ENCODE measurements around the gene USP21. TPM values are rescaled to one million over a fixed set of nuclear protein-coding genes. Genes with fewer than 3 reads are reported as not detected.

Gene USP21
- total and polyA plus RNA-seq, 4 experiments from 2014 or later: 15.5 to 63.6 (median 46.3) TPM

DNA sequence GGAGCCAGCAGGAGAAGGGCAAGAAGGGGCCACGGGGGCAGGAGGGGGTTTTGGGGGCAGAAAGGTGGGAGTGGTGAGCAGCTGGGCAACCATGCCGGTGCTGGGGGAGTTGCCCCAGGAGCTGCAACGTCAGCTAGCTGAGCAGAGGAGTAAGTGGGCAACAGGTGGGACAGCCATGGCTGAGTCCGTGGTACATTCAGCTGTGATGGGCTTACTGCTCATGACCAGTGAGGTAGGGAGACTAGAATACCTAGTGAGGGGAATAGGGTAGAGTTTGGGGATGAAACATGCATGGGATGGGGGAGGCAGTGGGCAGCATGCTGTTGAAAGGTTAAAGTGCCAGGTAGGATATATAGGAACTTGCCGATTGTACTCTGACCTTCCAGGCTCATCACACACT, 2.4 kb downstream of the USP21 start:
- peak overlapping the region in 6 of 8 donors; percentile 6 to 95 (median 37) for H3K4me3 Mint-ChIP-seq

DNA sequence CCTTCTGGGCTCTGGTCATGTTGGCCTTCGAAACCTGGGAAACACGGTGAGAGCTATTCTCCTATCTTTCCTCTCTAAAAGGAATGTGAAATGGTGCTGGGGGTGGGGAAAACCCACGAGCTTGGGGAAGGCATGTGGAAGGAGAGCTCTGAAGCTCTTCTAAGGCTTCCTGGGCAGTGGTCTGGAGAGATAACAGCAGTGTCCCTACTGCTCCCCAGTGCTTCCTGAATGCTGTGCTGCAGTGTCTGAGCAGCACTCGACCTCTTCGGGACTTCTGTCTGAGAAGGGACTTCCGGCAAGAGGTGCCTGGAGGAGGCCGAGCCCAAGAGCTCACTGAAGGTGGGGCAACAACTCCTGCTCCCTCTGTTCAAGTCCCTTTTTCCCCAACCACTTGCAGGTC, 2.8 kb downstream of the USP21 start:
- ChIA-PET POLR2A (ENCODE audit: partially characterized antibody) (interaction anchor here (0.7 to 2.6 kb wide), 9 partner anchors 9 to 64 kb away, joined by 3 to 16 read pairs (median 4); partner anchors contain the start of genes B4GALT3, DEDD, KLHDC9 and NDUFS2), CTCF (ENCODE audit: partially characterized antibody) (interaction anchor here (1.5 to 2.5 kb wide), 2 partner anchors 30 to 64 kb away, joined by 4 to 12 read pairs; partner anchors contain the start of gene TOMM40L)
- no peak for DNase-seq
- H3K27me3 ChIP-seq (ENCODE audit: insufficient read depth, low read length): no peaks in the 10 kb centered on the region
- H3K4me1 Mint-ChIP-seq: peaks cover 35 to 85% (median 60%) of the 10 kb centered on the region in 4 donors
- H3K4me3 Mint-ChIP-seq: peak overlapping the region in 4 of 8 donors; percentile 32 to 40 (median 37)
- peaks cover 26 to 56% of the 10 kb centered on the region in 2 donors for H3K36me3 Mint-ChIP-seq
- no peaks in the 10 kb centered on the region for H3K9me3 ChIP-seq (ENCODE audit: control insufficient read depth in 1 of 2, low read length in 2 of 2)
- H3K27ac ChIP-seq (ENCODE audit: low read depth, low read length): no peak overlapping the region
- H3K27ac Mint-ChIP-seq: peak overlapping the region in 5 of 7 donors; percentile 59 to 83 (median 69)
- peaks cover 0 to 3% (median 0%) of the 10 kb centered on the region in 8 donors for H3K9me3 Mint-ChIP-seq
- intact Hi-C loops (cut with micrococcal nuclease): no loop called here
- no peak overlapping the region for H3K4me3 ChIP-seq (ENCODE audit: low read length in 2 of 2)
- H3K4me1 ChIP-seq (ENCODE audit: insufficient read depth, low read length): peaks cover 47% of the 10 kb centered on the region
- no peaks in the 10 kb centered on the region for H3K27me3 Mint-ChIP-seq
- H3K36me3 ChIP-seq (ENCODE audit: insufficient read depth, low read length): peaks cover 19% of the 10 kb centered on the region

More for the DNA sequence above, 2.4 kb downstream of the USP21 start:
- Histone ChIP-seq H3K27me3 (ENCODE audit: insufficient read depth, low read length) (no peaks in the 10 kb centered on the region), H3K4me1 (ENCODE audit: insufficient read depth, low read length) (peaks cover 43% of the 10 kb centered on the region), H3K9me3 (ENCODE audit: control insufficient read depth in 1 of 2, low read length in 2 of 2) (no peaks in the 10 kb centered on the region), H3K36me3 (ENCODE audit: insufficient read depth, low read length) (peaks cover 19% of the 10 kb centered on the region), H3K4me3 (ENCODE audit: low read length in 2 of 2) (no peak overlapping the region), H3K27ac (ENCODE audit: low read depth, low read length) (no peak overlapping the region)
- DNase-seq: no peak
- intact Hi-C loops (cut with micrococcal nuclease): no loop called here
- Mint-ChIP-seq H3K4me1 (peaks cover 32 to 84% (median 56%) of the 10 kb centered on the region in 4 donors), H3K27ac (peak overlapping the region in 4 of 7 donors; percentile 59 to 83 (median 66)), H3K36me3 (peaks cover 27 to 59% of the 10 kb centered on the region in 2 donors), H3K9me3 (peaks cover 0 to 3% (median 0%) of the 10 kb centered on the region in 8 donors), H3K27me3 (no peaks in the 10 kb centered on the region)
- CTCF ChIA-PET (ENCODE audit: partially characterized antibody): interaction anchor here (1.0 to 2.5 kb wide), 3 partner anchors 30 to 64 kb away, joined by 4 to 12 read pairs (median 4); partner anchors contain the start of genes NDUFS2 and TOMM40L
- POLR2A ChIA-PET (ENCODE audit: partially characterized antibody): interaction anchor here (1.1 to 2.6 kb wide), 9 partner anchors 8 to 64 kb away, joined by 3 to 16 read pairs (median 4); partner anchors contain the start of genes B4GALT3, DEDD, KLHDC9 and NDUFS2

DNA sequence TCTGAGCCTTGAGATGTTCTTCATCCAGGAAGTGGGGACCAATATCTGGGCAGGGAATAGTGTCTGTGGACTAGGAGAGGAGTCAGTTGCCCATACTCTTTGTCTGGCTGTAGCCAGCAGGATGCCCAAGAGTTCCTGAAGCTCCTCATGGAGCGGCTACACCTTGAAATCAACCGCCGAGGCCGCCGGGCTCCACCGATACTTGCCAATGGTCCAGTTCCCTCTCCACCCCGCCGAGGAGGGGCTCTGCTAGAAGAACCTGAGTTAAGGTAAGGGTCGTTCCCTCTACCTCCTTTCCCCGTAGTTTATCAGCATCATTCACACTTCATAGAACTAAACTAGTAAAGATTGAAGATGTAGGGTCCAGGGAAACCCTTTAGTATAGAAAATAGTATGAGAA, 3.5 kb downstream of the USP21 start:
- Mint-ChIP-seq H3K27ac (peak overlapping the region; percentile 54 to 100 (median 91)), H3K36me3 (peaks cover 18 to 49% of the 10 kb centered on the region in 2 donors)
- H3K4me1 ChIP-seq (ENCODE audit: insufficient read depth, low read length): peaks cover 55% of the 10 kb centered on the region

DNA sequence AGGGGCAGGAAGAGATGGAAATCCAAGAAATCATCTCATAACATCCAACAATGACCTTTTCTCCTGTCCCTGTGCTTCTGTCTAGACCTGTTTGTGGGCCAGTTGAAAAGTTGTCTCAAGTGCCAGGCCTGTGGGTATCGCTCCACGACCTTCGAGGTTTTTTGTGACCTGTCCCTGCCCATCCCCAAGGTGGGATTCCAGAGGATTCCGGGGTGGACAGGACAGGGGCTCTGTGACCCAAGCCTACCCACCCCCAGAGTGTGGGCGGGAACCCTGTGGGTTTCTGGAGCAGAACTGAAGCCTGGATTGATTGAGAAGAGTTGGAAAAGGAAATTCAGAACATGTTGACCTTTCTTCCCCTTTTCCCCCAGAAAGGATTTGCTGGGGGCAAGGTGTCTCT, 4.5 kb downstream of the USP21 start:
- H3K27ac Mint-ChIP-seq: peak overlapping the region; percentile 73 to 100 (median 99)
- peaks cover 14 to 40% of the 10 kb centered on the region in 2 donors for H3K36me3 Mint-ChIP-seq
- H3K4me1 ChIP-seq (ENCODE audit: insufficient read depth, low read length): peaks cover 54% of the 10 kb centered on the region

More for the DNA sequence above, 3.5 kb downstream of the USP21 start:
- Histone ChIP-seq H3K27me3 (ENCODE audit: insufficient read depth, low read length) (no peaks in the 10 kb centered on the region), H3K36me3 (ENCODE audit: insufficient read depth, low read length) (peaks cover 19% of the 10 kb centered on the region), H3K27ac (ENCODE audit: low read depth, low read length) (no peak overlapping the region), H3K9me3 (ENCODE audit: control insufficient read depth in 1 of 2, low read length in 2 of 2) (no peaks in the 10 kb centered on the region), H3K4me3 (ENCODE audit: low read length in 2 of 2) (no peak overlapping the region)
- intact Hi-C loops (cut with micrococcal nuclease): no loop called here
- H3K27me3 Mint-ChIP-seq: no peaks in the 10 kb centered on the region
- no peak for DNase-seq
- ChIA-PET CTCF (ENCODE audit: partially characterized antibody) (interaction anchor here (0.6 to 2.5 kb wide), 3 partner anchors 17 to 63 kb away, joined by 4 to 12 read pairs (median 4); partner anchors contain the start of gene TOMM40L), POLR2A (ENCODE audit: partially characterized antibody) (interaction anchor here (0.7 to 2.6 kb wide), 6 partner anchors 8 to 39 kb away, joined by 3 to 16 read pairs (median 4); partner anchors contain the start of genes B4GALT3, NDUFS2 and UFC1)
- peaks cover 0 to 3% (median 0%) of the 10 kb centered on the region in 8 donors for H3K9me3 Mint-ChIP-seq
- peaks cover 37 to 90% (median 61%) of the 10 kb centered on the region in 4 donors for H3K4me1 Mint-ChIP-seq
- peak overlapping the region in 3 of 8 donors; percentile 4 to 53 (median 33) for H3K4me3 Mint-ChIP-seq

DNA sequence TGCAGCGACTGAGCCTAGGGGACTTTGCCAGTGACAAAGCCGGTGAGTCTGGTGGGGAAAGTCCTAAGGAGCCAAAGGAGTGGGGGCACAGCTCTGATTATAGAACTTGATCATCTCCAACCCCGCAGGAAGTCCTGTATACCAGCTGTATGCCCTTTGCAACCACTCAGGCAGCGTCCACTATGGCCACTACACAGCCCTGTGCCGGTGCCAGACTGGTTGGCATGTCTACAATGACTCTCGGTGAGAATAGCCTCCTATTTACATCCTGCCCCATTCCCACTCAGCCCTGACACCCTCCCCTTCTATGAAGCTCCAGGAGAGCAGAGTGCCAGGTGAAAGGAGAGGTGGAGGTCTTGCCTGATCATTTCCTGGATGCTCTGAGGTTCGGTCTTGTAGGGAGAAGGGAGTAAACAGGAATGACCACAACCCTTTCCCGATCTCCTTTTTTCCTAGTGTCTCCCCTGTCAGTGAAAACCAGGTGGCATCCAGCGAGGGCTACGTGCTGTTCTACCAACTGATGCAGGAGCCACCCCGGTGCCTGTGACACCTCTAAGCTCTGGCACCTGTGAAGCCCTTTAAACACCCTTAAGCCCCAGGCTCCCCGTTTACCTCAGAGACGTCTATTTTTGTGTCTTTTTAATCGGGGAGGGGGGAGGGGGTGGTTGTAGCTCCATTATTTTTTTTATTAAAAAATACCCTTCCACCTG, 5.8 kb downstream of the USP21 start:
- no peaks in the 10 kb centered on the region for H3K9me3 ChIP-seq (ENCODE audit: control insufficient read depth in 1 of 2, low read length in 2 of 2)
- peak overlapping the region; percentile 73 to 77 for H3K4me3 ChIP-seq (ENCODE audit: low read length in 2 of 2)
- H3K4me3 Mint-ChIP-seq: peak overlapping the region; percentile 61 to 96 (median 94)
- peaks cover 17 to 41% of the 10 kb centered on the region in 2 donors for H3K36me3 Mint-ChIP-seq
- intact Hi-C loops (cut with micrococcal nuclease): loop anchor here (5.0 kb wide), 1 partner anchor 118 kb away; the partner anchor contains the start of gene USF1
- peaks cover 30 to 81% (median 51%) of the 10 kb centered on the region in 4 donors for H3K4me1 Mint-ChIP-seq
- H3K9me3 Mint-ChIP-seq: peaks cover 0 to 2% (median 0%) of the 10 kb centered on the region in 8 donors
- ChIA-PET POLR2A (ENCODE audit: partially characterized antibody) (interaction anchor here (0.9 to 7.3 kb wide), 26 partner anchors 8 to 225 kb away, joined by 3 to 132 read pairs (median 9); partner anchors contain the start of genes ARHGAP30, B4GALT3, DEDD and KLHDC9), CTCF (ENCODE audit: partially characterized antibody) (interaction anchor here (0.6 to 8.2 kb wide), 26 partner anchors 8 to 594 kb away, joined by 3 to 115 read pairs (median 8); partner anchors contain the start of genes APOA2, B4GALT3, DEDD and NDUFS2)
- H3K4me1 ChIP-seq (ENCODE audit: insufficient read depth, low read length): peaks cover 47% of the 10 kb centered on the region
- peak overlapping the region; percentile 83 for H3K27ac ChIP-seq (ENCODE audit: low read depth, low read length)
- H3K27me3 Mint-ChIP-seq: no peaks in the 10 kb centered on the region
- H3K27me3 ChIP-seq (ENCODE audit: insufficient read depth, low read length): no peaks in the 10 kb centered on the region
- peaks cover 26% of the 10 kb centered on the region for H3K36me3 ChIP-seq (ENCODE audit: insufficient read depth, low read length)
- no peak for DNase-seq
- H3K27ac Mint-ChIP-seq: peak overlapping the region; percentile 96 to 100 (median 100)

More for the DNA sequence above, 4.5 kb downstream of the USP21 start:
- Histone ChIP-seq H3K4me3 (ENCODE audit: low read length in 2 of 2) (no peak overlapping the region), H3K27me3 (ENCODE audit: insufficient read depth, low read length) (no peaks in the 10 kb centered on the region), H3K36me3 (ENCODE audit: insufficient read depth, low read length) (peaks cover 19% of the 10 kb centered on the region), H3K9me3 (ENCODE audit: control insufficient read depth in 1 of 2, low read length in 2 of 2) (no peaks in the 10 kb centered on the region), H3K27ac (ENCODE audit: low read depth, low read length) (no peak overlapping the region)
- intact Hi-C loops (cut with micrococcal nuclease): no loop called here
- Mint-ChIP-seq H3K4me1 (peaks cover 35 to 87% (median 57%) of the 10 kb centered on the region in 4 donors), H3K4me3 (peak overlapping the region in 3 of 8 donors; percentile 18 to 55 (median 46)), H3K9me3 (peaks cover 0 to 3% (median 0%) of the 10 kb centered on the region in 8 donors), H3K27me3 (no peaks in the 10 kb centered on the region)
- ChIA-PET POLR2A (ENCODE audit: partially characterized antibody) (interaction anchor here (1.3 to 3.8 kb wide), 2 partner anchors 10 to 18 kb away, joined by 3 to 67 read pairs; partner anchors contain the start of gene UFC1), CTCF (ENCODE audit: partially characterized antibody) (interaction anchor here (2.9 to 8.2 kb wide), 4 partner anchors 10 to 39 kb away, joined by 29 to 115 read pairs (median 72); partner anchors contain the start of genes NDUFS2 and UFC1)
- DNase-seq: no peak

DNA sequence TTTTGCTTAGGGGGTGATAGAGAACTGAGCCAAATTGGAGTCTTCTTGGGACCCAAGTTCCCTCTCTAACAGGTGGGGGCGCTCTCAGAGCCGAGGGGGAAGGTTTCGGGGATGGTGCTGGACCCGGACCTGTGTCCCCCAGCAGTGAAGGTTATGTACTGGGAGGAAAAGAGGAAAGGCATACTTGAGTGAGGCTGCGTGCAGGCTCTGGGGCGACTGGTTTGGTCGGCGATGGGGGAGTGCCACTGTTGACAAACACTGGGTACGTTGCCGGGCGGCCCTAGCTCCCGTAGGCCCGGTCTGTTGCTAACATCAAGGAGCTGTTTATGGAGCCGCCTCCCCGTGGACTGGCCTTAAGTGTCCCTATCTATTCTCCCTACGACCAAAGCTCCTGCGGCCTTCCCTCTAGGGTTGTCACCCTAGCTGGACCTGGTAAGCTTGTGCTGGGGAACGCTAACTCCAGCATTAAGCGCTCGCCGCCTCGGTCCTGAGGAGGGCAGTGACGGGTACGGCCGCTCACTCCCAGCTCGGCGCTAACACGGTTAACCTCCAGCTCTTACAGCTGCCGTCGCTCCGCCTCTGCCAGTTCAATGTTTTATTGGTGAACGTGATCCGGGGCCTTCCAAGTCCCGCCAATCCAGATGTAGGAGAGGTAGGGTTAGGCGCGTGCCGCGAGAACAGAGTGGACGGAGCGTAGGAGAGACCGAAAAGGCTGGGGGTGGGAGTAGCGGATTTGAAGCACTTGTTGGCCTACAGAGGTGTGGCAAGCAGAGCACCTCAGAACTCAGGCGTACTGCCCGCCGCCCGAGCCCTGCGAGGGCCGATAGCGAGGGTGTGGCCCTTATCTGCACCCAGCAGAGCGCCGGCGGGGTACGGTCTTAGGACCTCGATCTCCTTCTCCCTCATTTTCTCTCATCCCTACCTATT, 6.7 kb downstream of the USP21 start, which contains the start of gene PPOX:
Gene PPOX (plus strand): TSS at position 685 of the 927 bp plus-strand sequence. CDS start 422 bp downstream, outside the sequence.
- Histone ChIP-seq H3K4me1 (ENCODE audit: insufficient read depth, low read length) (peaks cover 37% of the 10 kb centered on the region), H3K4me3 (ENCODE audit: low read length in 2 of 2) (peak within 1 kb of the TSS; percentile 73 to 77), H3K27me3 (ENCODE audit: insufficient read depth, low read length) (no peaks in the 10 kb centered on the region), H3K9me3 (ENCODE audit: control insufficient read depth in 1 of 2, low read length in 2 of 2) (no peaks in the 10 kb centered on the region), H3K36me3 (ENCODE audit: insufficient read depth, low read length) (peaks cover 34% of the 10 kb centered on the region), H3K27ac (ENCODE audit: low read depth, low read length) (peak within 1 kb of the TSS; percentile 83)
- H3K4me3 Mint-ChIP-seq: peak within 1 kb of the TSS; percentile 89 to 96 (median 94)
- H3K36me3 Mint-ChIP-seq: peaks cover 20 to 45% of the 10 kb centered on the region in 2 donors
- H3K9me3 Mint-ChIP-seq: peaks cover 0 to 2% (median 0%) of the 10 kb centered on the region in 8 donors
- intact Hi-C loops (cut with micrococcal nuclease): loop anchor here (1.0 to 5.0 kb wide), 6 partner anchors 11 to 119 kb away; partner anchors contain the start of genes B4GALT3, DEDD, NDUFS2 and USF1
- peak; percentile 95 to 98 (median 96) for DNase-seq
- CTCF ChIA-PET (ENCODE audit: partially characterized antibody): interaction anchor here (0.6 to 8.2 kb wide), 29 partner anchors 9 to 216 kb away, joined by 3 to 115 read pairs (median 6); partner anchors contain the start of genes APOA2, B4GALT3, CFAP126 and DEDD
- POLR2A ChIA-PET (ENCODE audit: partially characterized antibody): interaction anchor here (0.8 to 7.3 kb wide), 32 partner anchors 9 to 224 kb away, joined by 3 to 132 read pairs (median 5); partner anchors contain the start of genes ARHGAP30, B4GALT3, DEDD and KLHDC9
- H3K4me1 Mint-ChIP-seq: peaks cover 25 to 75% (median 45%) of the 10 kb centered on the region in 4 donors
- H3K27ac Mint-ChIP-seq: peak within 1 kb of the TSS; percentile 96 to 100 (median 100)
- no peaks in the 10 kb centered on the region for H3K27me3 Mint-ChIP-seq
